Astrocyte (in vitro differentiated cells and primary cell): ENCODE results near the gene BATF. TPM values are rescaled to one million over a fixed set of nuclear protein-coding genes. Genes with fewer than 3 reads are reported as not detected.

Experiments
- DNase-seq: peaks from one replicate; pipeline ENCODE4 v3.0.0-alpha.2; 2010; ENCODE audit warnings: low read depth
- FAIRE-seq: peaks from 2 replicates; lab custom pipeline; 2011; peaks lifted over from hg19 to GRCh38; lab: Jason Lieb, UNC
- H2AFZ ChIP-seq: 2 replicates; pipeline ENCODE4 v1.6.0; 2012; ENCODE audit warnings: low read depth, low read length, inconsistent platforms
- H3K27ac ChIP-seq: 2 replicates; pipeline ENCODE4 v1.5.1; 2011; ENCODE audit warnings: low read depth, low read length, inconsistent platforms
- H3K27me3 ChIP-seq: 2 replicates; pipeline ENCODE4 v1.6.0; 2011; ENCODE audit warnings: low read length, inconsistent platforms; ENCODE audit not compliant: insufficient read depth
- H3K36me3 ChIP-seq: 2 replicates; pipeline ENCODE4 v1.5.1; 2011; ENCODE audit warnings: low read length, inconsistent platforms; ENCODE audit not compliant: insufficient read depth
- H3K4me1 ChIP-seq: 2 replicates; pipeline ENCODE4 v1.5.1; 2011; ENCODE audit warnings: low read length, inconsistent platforms; ENCODE audit not compliant: insufficient read depth
- H3K4me2 ChIP-seq: 2 replicates; pipeline ENCODE4 v1.6.0; 2012; ENCODE audit warnings: low read length, inconsistent platforms
- H3K4me3 ChIP-seq: 2 replicates; pipeline ENCODE4 v1.5.1; 2011; ENCODE audit warnings: low read depth, mild to moderate bottlenecking, low read length, inconsistent platforms; ENCODE audit not compliant: insufficient read depth
- H3K79me2 ChIP-seq: 2 replicates; pipeline ENCODE4 v1.6.0; 2012; ENCODE audit warnings: mild to moderate bottlenecking, low read length, inconsistent platforms; ENCODE audit not compliant: insufficient read depth
- H3K9ac ChIP-seq: 2 replicates; pipeline ENCODE4 v1.6.0; 2012; ENCODE audit warnings: mild to moderate bottlenecking, low read length, inconsistent platforms
- H3K9me3 ChIP-seq: 2 replicates; pipeline ENCODE4 v1.5.1; 2012; ENCODE audit warnings: low read depth, mild to moderate bottlenecking, low read length, inconsistent platforms; ENCODE audit not compliant: insufficient read depth
- H4K20me1 ChIP-seq: 2 replicates; pipeline ENCODE4 v1.6.0; 2012; ENCODE audit warnings: low read length, inconsistent platforms; ENCODE audit not compliant: insufficient read depth
- H3K27ac Mint-ChIP-seq: one replicate; pipeline ENCODE4 v1.8.0; 2021; ENCODE audit warnings: mild to moderate bottlenecking, mixed read lengths; ENCODE audit not compliant: unreplicated experiment
- H3K27me3 Mint-ChIP-seq: one replicate; pipeline ENCODE4 v1.8.0; 2021; ENCODE audit warnings: low read depth, mixed read lengths; ENCODE audit not compliant: unreplicated experiment
- H3K36me3 Mint-ChIP-seq: one replicate; pipeline ENCODE4 v1.8.0; 2021; ENCODE audit warnings: low read depth, mixed read lengths; ENCODE audit not compliant: unreplicated experiment
- H3K4me1 Mint-ChIP-seq: one replicate; pipeline ENCODE4 v1.8.0; 2021; ENCODE audit warnings: low read depth, mixed read lengths; ENCODE audit not compliant: unreplicated experiment
- H3K4me3 Mint-ChIP-seq: one replicate; pipeline ENCODE4 v1.8.0; 2021; ENCODE audit warnings: mild to moderate bottlenecking, moderate library complexity, mixed read lengths; ENCODE audit not compliant: unreplicated experiment
- H3K9me3 Mint-ChIP-seq: one replicate; pipeline ENCODE4 v1.8.0; 2021; ENCODE audit warnings: mild to moderate bottlenecking, mixed read lengths; ENCODE audit not compliant: unreplicated experiment
- CTCF ChIP-seq: IDR thresholded peaks from 2 replicates; pipeline ENCODE4 v1.5.1; 2011; ENCODE audit warnings: low read depth, mild to moderate bottlenecking, inconsistent platforms, low read length, moderate library complexity; ENCODE audit not compliant: insufficient read depth
- EZH2 ChIP-seq: IDR thresholded peaks from 2 replicates; pipeline ENCODE4 v1.6.1; 2012; ENCODE audit warnings: mild to moderate bottlenecking, low read length, inconsistent platforms; ENCODE audit not compliant: insufficient read depth
- total RNA-seq: library from RNA; stranded (reverse); gene quantifications from 2 replicates; pipeline ENCODE4 v1.2.1, GENCODE V29; 2021

The BATF gene
- total RNA-seq, 1 donor from 2014 or later, result not detected

GRCh38 chr14:75543253-75543652 lies 21.0 kb downstream of the BATF start:
- H3K4me3 Mint-ChIP-seq, result no peak overlapping the region
- no peak overlapping the region for H2AFZ ChIP-seq

GRCh38 chr14:75543786-75544185 lies 21.5 kb downstream of the BATF start:
- Histone ChIP-seq H3K79me2 (no peaks in the 10 kb centered on the region), H3K4me1 (no peaks in the 10 kb centered on the region), H3K4me2 (no peak overlapping the region), H4K20me1 (no peaks in the 10 kb centered on the region), H2AFZ (no peak overlapping the region), H3K27me3 (peaks cover 2% of the 10 kb centered on the region), H3K9me3 (no peaks in the 10 kb centered on the region), H3K9ac (no peak overlapping the region), H3K4me3 (no peak overlapping the region), H3K27ac (no peak overlapping the region), H3K36me3 (no peaks in the 10 kb centered on the region)
- Mint-ChIP-seq H3K4me1 (no peaks in the 10 kb centered on the region), H3K4me3 (no peak overlapping the region), H3K9me3 (no peaks in the 10 kb centered on the region), H3K27ac (no peak overlapping the region), H3K36me3 (peaks cover 3% of the 10 kb centered on the region), H3K27me3 (peaks cover 22% of the 10 kb centered on the region)
- FAIRE-seq, result no peak
- TF ChIP-seq CTCF (no peak), EZH2 (no peak)
- DNase-seq, result no peak

More at GRCh38 chr14:75543253-75543652, 21.0 kb downstream of the BATF start:
- FAIRE-seq (no peak), DNase-seq (no peak)
- Histone ChIP-seq H3K36me3 (no peaks in the 10 kb centered on the region), H3K79me2 (no peaks in the 10 kb centered on the region), H3K9ac (no peak overlapping the region), H3K4me1 (no peaks in the 10 kb centered on the region), H3K9me3 (no peaks in the 10 kb centered on the region), H4K20me1 (no peaks in the 10 kb centered on the region), H3K4me3 (no peak overlapping the region), H3K27ac (no peak overlapping the region), H3K27me3 (peaks cover 2% of the 10 kb centered on the region), H3K4me2 (no peak overlapping the region)
- H3K27ac Mint-ChIP-seq, result no peak overlapping the region
- H3K4me1 Mint-ChIP-seq, result no peaks in the 10 kb centered on the region
- TF ChIP-seq CTCF, result no peak
- no peak for TF ChIP-seq EZH2
- H3K9me3 Mint-ChIP-seq, result no peaks in the 10 kb centered on the region
- H3K27me3 Mint-ChIP-seq, result peaks cover 19% of the 10 kb centered on the region
- peaks cover 3% of the 10 kb centered on the region for H3K36me3 Mint-ChIP-seq

GRCh38 chr14:75545907-75546306 lies 23.6 kb downstream of the BATF start:
- H3K27ac Mint-ChIP-seq, result no peak overlapping the region
- no peak for TF ChIP-seq CTCF
- TF ChIP-seq EZH2, result no peak

More at GRCh38 chr14:75545907-75546306, 23.6 kb downstream of the BATF start:
- no peak overlapping the region for H3K4me3 Mint-ChIP-seq
- FAIRE-seq, result no peak
- no peak overlapping the region for H3K4me2 ChIP-seq
- H3K9me3 ChIP-seq, result no peaks in the 10 kb centered on the region
- peaks cover 23% of the 10 kb centered on the region for H3K27me3 Mint-ChIP-seq
- H3K9me3 Mint-ChIP-seq, result no peaks in the 10 kb centered on the region
- no peaks in the 10 kb centered on the region for H3K4me1 Mint-ChIP-seq
- no peaks in the 10 kb centered on the region for H3K79me2 ChIP-seq
- no peak overlapping the region for H2AFZ ChIP-seq
- no peak overlapping the region for H3K27ac ChIP-seq
- H3K27me3 ChIP-seq, result peaks cover 2% of the 10 kb centered on the region
- H3K36me3 Mint-ChIP-seq, result no peaks in the 10 kb centered on the region
- H3K36me3 ChIP-seq, result no peaks in the 10 kb centered on the region
- DNase-seq, result no peak
- H4K20me1 ChIP-seq, result no peaks in the 10 kb centered on the region
- no peak overlapping the region for H3K9ac ChIP-seq
- no peak overlapping the region for H3K4me3 ChIP-seq
- H3K4me1 ChIP-seq, result no peaks in the 10 kb centered on the region
